ENCODE results near the gene OR6J1. TPM values are rescaled to one million over a fixed set of nuclear protein-coding genes. Genes with fewer than 3 reads are reported as not detected.

OR6J1 gene
- total RNA-seq, 2 experiments from 2014 or later = not detected

- H3K27me3 Mint-ChIP-seq (ENCODE audit: low read depth) = no peaks in the 10 kb centered on the region
Measured at GRCh38 chr14:22667881-22668280, 23.7 kb upstream of the OR6J1 start.

GRCh38 chr14:22666203-22666893 is 22.2 kb upstream of the OR6J1 start:
- Mint-ChIP-seq H3K27ac (no peak overlapping the region), H3K36me3 (ENCODE audit: low read depth) (no peaks in the 10 kb centered on the region), H3K4me3 (no peak overlapping the region), H3K4me1 (ENCODE audit: low read depth) (peaks cover 8% of the 10 kb centered on the region), H3K9me3 (no peaks in the 10 kb centered on the region), H3K27me3 (ENCODE audit: low read depth) (no peaks in the 10 kb centered on the region)
- intact Hi-C loops (cut with micrococcal nuclease) = no loop called here
- CTCF ChIA-PET = interaction anchor here (0.6 to 0.9 kb wide), 2 partner anchors 96 to 99 kb away, joined by 3 read pairs; no protein-coding TSS in a partner anchor
- DNase-seq = no peak

More at GRCh38 chr14:22667881-22668280, 23.7 kb upstream of the OR6J1 start:
- CTCF ChIA-PET = interaction anchor here (0.6 to 1.3 kb wide), 2 partner anchors 9 to 1208 kb away, joined by 3 read pairs; no protein-coding TSS in a partner anchor
- DNase-seq = no peak
- peaks cover 8% of the 10 kb centered on the region for H3K4me1 Mint-ChIP-seq (ENCODE audit: low read depth)
- no peak overlapping the region for H3K27ac Mint-ChIP-seq
- H3K4me3 Mint-ChIP-seq = no peak overlapping the region
- H3K36me3 Mint-ChIP-seq (ENCODE audit: low read depth) = no peaks in the 10 kb centered on the region
- intact Hi-C loops (cut with micrococcal nuclease) = no loop called here
- peaks cover 4% of the 10 kb centered on the region for H3K9me3 Mint-ChIP-seq

GRCh38 chr14:22664261-22664660 is 20.1 kb upstream of the OR6J1 start:
- H3K36me3 Mint-ChIP-seq (ENCODE audit: low read depth) = no peaks in the 10 kb centered on the region
- no peaks in the 10 kb centered on the region for H3K27me3 Mint-ChIP-seq (ENCODE audit: low read depth)
- intact Hi-C loops (cut with micrococcal nuclease) = no loop called here
- H3K9me3 Mint-ChIP-seq = no peaks in the 10 kb centered on the region
- CTCF ChIA-PET = interaction anchor here (1.3 to 2.3 kb wide), 2 partner anchors 11 to 189 kb away, joined by 3 to 4 read pairs; no protein-coding TSS in a partner anchor
- no peak overlapping the region for H3K4me3 Mint-ChIP-seq
- no peak overlapping the region for H3K27ac Mint-ChIP-seq
- DNase-seq = no peak
- peaks cover 8% of the 10 kb centered on the region for H3K4me1 Mint-ChIP-seq (ENCODE audit: low read depth)

GRCh38 chr14:22660654-22661053 is 16.5 kb upstream of the OR6J1 start:
- Mint-ChIP-seq H3K9me3 (no peaks in the 10 kb centered on the region), H3K27me3 (ENCODE audit: low read depth) (no peaks in the 10 kb centered on the region), H3K36me3 (ENCODE audit: low read depth) (no peaks in the 10 kb centered on the region), H3K27ac (no peak overlapping the region), H3K4me1 (ENCODE audit: low read depth) (no peaks in the 10 kb centered on the region), H3K4me3 (no peak overlapping the region)
- CTCF ChIA-PET = interaction anchor here (0.6 to 10.4 kb wide), 7 partner anchors 13 to 211 kb away, joined by 3 to 141 read pairs (median 5); partner anchors contain the start of genes LRP10 and OXA1L
- no peak for DNase-seq
- intact Hi-C loops (cut with micrococcal nuclease) = no loop called here

DNA sequence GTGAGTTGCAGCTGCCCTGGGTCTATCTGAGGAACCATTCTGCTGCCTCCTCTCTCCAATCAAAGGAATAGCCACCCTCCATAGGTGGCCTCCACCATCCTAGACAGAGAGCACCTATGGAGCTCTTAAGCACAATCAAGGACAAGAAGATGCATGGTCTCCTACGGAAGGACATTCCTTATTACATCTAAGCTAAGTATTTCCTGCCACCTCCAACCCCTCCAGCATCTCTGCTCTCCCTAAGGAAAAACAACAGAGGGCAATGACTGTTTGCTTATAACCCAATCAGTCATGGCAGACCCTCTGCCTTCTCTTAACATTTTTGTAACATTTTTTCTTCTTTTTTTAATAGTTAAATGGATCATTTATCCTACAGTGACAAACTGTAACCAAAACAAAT is 14.8 kb upstream of the OR6J1 start:
- Mint-ChIP-seq H3K27me3 (ENCODE audit: low read depth) (no peaks in the 10 kb centered on the region), H3K4me1 (ENCODE audit: low read depth) (no peaks in the 10 kb centered on the region), H3K4me3 (no peak overlapping the region), H3K27ac (no peak overlapping the region), H3K9me3 (no peaks in the 10 kb centered on the region), H3K36me3 (ENCODE audit: low read depth) (no peaks in the 10 kb centered on the region)
- DNase-seq = no peak
- CTCF ChIA-PET = interaction anchor here (1.0 to 10.4 kb wide), 12 partner anchors 10 to 807 kb away, joined by 3 to 141 read pairs (median 4); partner anchors contain the start of genes LRP10, MRPL52, OR6J1 and OXA1L
- intact Hi-C loops (cut with micrococcal nuclease) = loop anchor here (1.0 to 10.0 kb wide), 7 partner anchors 54 to 684 kb away; no protein-coding TSS in a partner anchor

GRCh38 chr14:22657861-22658260 is 13.7 kb upstream of the OR6J1 start:
- H3K27me3 Mint-ChIP-seq (ENCODE audit: low read depth) = no peaks in the 10 kb centered on the region
- H3K27ac Mint-ChIP-seq = no peak overlapping the region
- no peaks in the 10 kb centered on the region for H3K4me1 Mint-ChIP-seq (ENCODE audit: low read depth)
- CTCF ChIA-PET = interaction anchor here (0.5 to 10.4 kb wide), 10 partner anchors 25 to 277 kb away, joined by 3 to 141 read pairs (median 3); partner anchors contain the start of gene OXA1L
- DNase-seq = peak; percentile 17
- intact Hi-C loops (cut with micrococcal nuclease) = loop anchor here (1.0 to 10.0 kb wide), 7 partner anchors 55 to 683 kb away; no protein-coding TSS in a partner anchor
- no peaks in the 10 kb centered on the region for H3K36me3 Mint-ChIP-seq (ENCODE audit: low read depth)
- H3K9me3 Mint-ChIP-seq = no peaks in the 10 kb centered on the region
- H3K4me3 Mint-ChIP-seq = no peak overlapping the region

DNA sequence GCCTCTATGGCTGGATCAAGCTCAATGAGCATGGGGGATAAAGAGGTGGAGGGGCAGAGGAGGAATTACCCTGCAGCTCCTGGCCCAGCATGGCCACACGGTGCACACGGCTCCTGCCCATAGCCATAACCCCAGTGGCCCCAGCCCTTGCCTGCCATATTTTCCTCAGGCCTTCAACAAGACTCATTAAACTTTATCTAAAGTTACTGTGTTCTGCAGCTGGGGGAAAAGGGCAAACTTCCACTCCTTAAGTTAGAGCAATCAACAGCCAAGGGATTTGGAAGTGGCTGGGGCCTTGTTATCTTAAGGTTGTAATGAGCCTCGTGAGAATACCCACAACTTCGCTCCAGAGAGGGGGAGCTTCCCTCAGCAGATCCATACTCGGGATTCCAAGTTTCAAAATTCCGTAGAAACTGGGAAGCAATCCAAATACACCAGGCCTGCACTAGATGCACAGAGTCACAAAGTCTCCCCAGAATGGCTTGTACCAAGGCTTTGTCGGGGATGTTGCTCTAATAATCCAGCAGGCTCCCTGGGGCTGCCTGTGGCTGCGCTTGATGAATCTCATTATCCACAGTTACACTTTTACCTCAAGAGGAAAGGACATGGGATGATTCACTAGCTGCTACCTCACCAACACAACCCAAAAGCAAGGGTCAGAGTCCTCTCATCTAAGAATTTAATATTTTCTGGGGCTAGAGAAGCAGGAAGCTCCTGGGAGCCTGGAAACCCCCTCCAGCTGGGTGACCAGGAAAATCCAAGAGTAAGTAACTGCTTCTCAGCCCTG is 13.0 kb upstream of the OR6J1 start:
- CTCF ChIA-PET = interaction anchor here (0.8 to 10.4 kb wide), 7 partner anchors 25 to 196 kb away, joined by 3 to 141 read pairs (median 3); partner anchors contain the start of gene OXA1L
- H3K36me3 Mint-ChIP-seq (ENCODE audit: low read depth) = no peaks in the 10 kb centered on the region
- no peaks in the 10 kb centered on the region for H3K4me1 Mint-ChIP-seq (ENCODE audit: low read depth)
- no peak overlapping the region for H3K4me3 Mint-ChIP-seq
- H3K27me3 Mint-ChIP-seq (ENCODE audit: low read depth) = no peaks in the 10 kb centered on the region
- no peak overlapping the region for H3K27ac Mint-ChIP-seq
- no peaks in the 10 kb centered on the region for H3K9me3 Mint-ChIP-seq
- DNase-seq = no peak
- intact Hi-C loops (cut with micrococcal nuclease) = loop anchor here (10.0 kb wide), 2 partner anchors 532 to 682 kb away; no protein-coding TSS in a partner anchor

- no peaks in the 10 kb centered on the region for H3K36me3 Mint-ChIP-seq (ENCODE audit: low read depth)
- H3K27ac Mint-ChIP-seq = no peak overlapping the region
- no peaks in the 10 kb centered on the region for H3K27me3 Mint-ChIP-seq (ENCODE audit: low read depth)
- no peaks in the 10 kb centered on the region for H3K4me1 Mint-ChIP-seq (ENCODE audit: low read depth)
- intact Hi-C loops (cut with micrococcal nuclease) = loop anchor here (10.0 kb wide), 2 partner anchors 531 to 681 kb away; no protein-coding TSS in a partner anchor
- H3K4me3 Mint-ChIP-seq = no peak overlapping the region
- CTCF ChIA-PET = interaction anchor here (0.6 to 10.4 kb wide), 3 partner anchors 84 to 907 kb away, joined by 3 to 141 read pairs (median 63); no protein-coding TSS in a partner anchor
- no peaks in the 10 kb centered on the region for H3K9me3 Mint-ChIP-seq
- DNase-seq = no peak
Measured at GRCh38 chr14:22656226-22656625, 12.1 kb upstream of the OR6J1 start.

DNA sequence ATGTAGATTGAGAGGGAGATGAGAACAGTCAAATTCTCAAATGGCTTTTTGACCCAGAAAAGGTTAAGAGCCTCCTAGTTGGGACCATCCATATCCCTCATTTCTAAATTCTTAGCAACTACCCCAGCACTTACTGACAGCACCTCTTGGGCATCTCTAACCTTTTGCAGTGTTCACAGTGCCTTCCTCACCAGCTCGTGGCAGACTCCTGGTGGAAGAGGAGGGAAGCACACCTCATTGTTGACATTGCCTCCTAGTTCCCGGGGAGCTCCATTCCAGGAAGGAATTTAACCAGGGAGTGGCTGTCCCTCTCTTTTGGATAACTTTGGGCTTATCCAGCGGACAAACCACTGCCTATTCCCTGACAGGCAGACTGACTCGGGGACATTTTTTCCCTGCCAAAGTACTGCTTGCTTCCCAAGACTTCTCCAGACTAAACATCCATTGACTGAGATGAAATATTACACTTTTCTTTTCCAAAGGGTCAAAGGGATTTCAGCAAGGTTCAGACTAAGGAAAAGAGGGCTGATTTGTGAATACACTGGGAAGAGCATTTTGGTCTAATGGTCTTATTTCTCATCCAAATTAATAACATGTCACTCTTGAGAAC is 9.0 kb upstream of the OR6J1 start:
- CTCF ChIA-PET = interaction anchor here (0.5 to 10.4 kb wide), 21 partner anchors 9 to 1012 kb away, joined by 3 to 141 read pairs (median 4); partner anchors contain the start of genes ABHD4, DAD1 and OR6J1
- intact Hi-C loops (cut with micrococcal nuclease) = loop anchor here (1.0 to 10.0 kb wide), 7 partner anchors 54 to 786 kb away; partner anchors contain the start of gene ABHD4

DNA sequence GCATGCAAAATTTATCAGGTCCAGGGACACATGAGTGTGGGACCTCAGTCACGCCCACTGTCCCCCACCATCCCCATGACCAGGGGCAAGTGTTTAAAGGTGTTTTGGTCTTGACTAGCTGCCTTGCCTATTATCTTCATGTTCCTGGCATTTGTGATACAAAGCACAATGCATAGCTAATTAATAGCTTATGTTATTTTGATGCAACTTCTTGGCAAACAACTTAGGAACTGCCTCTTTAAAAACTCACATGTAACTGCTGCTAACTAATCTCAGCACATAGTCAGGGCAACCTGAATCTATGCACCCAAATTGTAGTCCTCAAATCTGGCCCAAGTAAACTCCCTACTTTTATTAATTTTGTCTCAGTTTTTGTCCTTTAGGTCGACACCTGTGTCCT is 7.4 kb upstream of the OR6J1 start:
- Mint-ChIP-seq H3K4me3 (no peak overlapping the region), H3K27me3 (ENCODE audit: low read depth) (no peaks in the 10 kb centered on the region), H3K36me3 (ENCODE audit: low read depth) (no peaks in the 10 kb centered on the region), H3K4me1 (ENCODE audit: low read depth) (peaks cover 3% of the 10 kb centered on the region), H3K27ac (no peak overlapping the region), H3K9me3 (no peaks in the 10 kb centered on the region)
- intact Hi-C loops (cut with micrococcal nuclease) = loop anchor here (5.0 to 10.0 kb wide), 4 partner anchors 527 to 784 kb away; no protein-coding TSS in a partner anchor
- DNase-seq = no peak
- CTCF ChIA-PET = interaction anchor here (0.6 to 10.4 kb wide), 4 partner anchors 61 to 738 kb away, joined by 3 to 141 read pairs (median 4); partner anchors contain the start of gene DAD1

More for the DNA sequence above, 9.0 kb upstream of the OR6J1 start:
- DNase-seq = peak; percentile 78
- Mint-ChIP-seq H3K4me1 (ENCODE audit: low read depth) (no peaks in the 10 kb centered on the region), H3K27ac (no peak overlapping the region), H3K4me3 (no peak overlapping the region), H3K27me3 (ENCODE audit: low read depth) (no peaks in the 10 kb centered on the region), H3K36me3 (ENCODE audit: low read depth) (no peaks in the 10 kb centered on the region), H3K9me3 (no peaks in the 10 kb centered on the region)

DNA sequence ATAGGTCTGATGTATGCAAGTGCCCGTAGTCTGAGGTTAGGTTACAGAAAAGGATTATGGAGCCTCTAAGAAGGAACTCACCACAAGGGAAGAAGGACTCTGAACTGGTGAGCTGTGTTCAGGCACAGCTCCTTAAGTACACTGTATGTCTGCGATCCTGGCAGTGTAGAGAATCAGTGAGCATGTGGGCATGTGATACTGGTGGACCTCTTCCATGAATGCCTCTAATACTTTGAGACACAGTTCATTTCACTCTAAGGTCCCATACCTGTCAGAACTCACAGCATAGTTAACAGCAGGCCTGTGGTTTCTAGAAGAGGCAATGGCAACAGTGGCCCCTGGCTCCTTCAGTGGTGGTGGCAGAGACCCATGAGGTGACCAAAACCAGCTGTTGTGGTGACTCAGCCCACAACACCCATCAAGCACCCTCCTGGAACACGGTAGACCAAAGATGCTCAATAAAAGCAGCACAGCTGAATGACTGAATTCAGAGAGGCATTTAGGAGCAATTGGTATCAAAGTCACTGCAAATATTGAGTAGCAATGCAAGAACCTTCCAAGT is 6.9 kb upstream of the OR6J1 start:
- CTCF ChIA-PET = interaction anchor here (0.5 to 10.4 kb wide), 4 partner anchors 61 to 737 kb away, joined by 3 to 141 read pairs (median 4); no protein-coding TSS in a partner anchor
- DNase-seq = peak; percentile 14
- no peaks in the 10 kb centered on the region for H3K36me3 Mint-ChIP-seq (ENCODE audit: low read depth)
- H3K27ac Mint-ChIP-seq = no peak overlapping the region
- H3K27me3 Mint-ChIP-seq (ENCODE audit: low read depth) = no peaks in the 10 kb centered on the region
- intact Hi-C loops (cut with micrococcal nuclease) = loop anchor here (5.0 to 10.0 kb wide), 4 partner anchors 526 to 784 kb away; no protein-coding TSS in a partner anchor
- no peaks in the 10 kb centered on the region for H3K9me3 Mint-ChIP-seq
- H3K4me3 Mint-ChIP-seq = no peak overlapping the region
- H3K4me1 Mint-ChIP-seq (ENCODE audit: low read depth) = peaks cover 7% of the 10 kb centered on the region
